ENCODE data around the gene C4B. TPM values are rescaled to one million over a fixed set of nuclear protein-coding genes. Genes with fewer than 3 reads are reported as not detected.

The C4B gene
- total RNA-seq, 3 donors from 2014 or later, result 5.6 to 323 (median 298) TPM

DNA sequence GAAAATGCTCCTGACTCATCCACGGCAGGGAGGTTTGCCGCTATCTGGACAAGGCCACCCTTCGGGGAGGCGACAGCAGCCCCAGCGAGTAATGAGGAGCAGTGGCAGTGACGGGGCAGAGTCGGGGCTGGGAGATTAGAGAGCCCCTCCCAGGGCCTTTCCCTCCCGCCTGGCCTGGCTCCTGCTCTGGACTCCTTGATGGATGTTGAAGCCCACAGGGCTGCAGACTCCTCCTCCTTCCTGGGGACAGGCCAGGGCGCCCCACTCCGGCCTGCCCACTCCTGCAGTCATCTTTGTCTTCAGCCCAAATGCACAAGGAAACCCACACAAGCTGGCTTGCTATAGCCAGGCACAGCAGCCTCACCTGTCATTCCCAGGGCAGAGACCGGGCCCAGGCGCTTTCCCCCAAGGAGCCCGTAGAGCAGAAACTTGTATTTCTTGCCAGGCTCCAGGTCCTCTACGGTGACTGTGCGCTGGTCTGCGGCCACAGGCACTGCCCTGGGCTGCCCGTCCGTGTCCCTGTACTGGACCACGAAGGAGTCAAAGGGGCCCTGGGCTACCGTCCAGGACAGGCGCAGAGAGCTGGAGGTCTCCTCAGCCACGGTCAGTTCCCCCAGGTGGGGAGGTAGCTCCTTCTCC is 31.3 kb downstream of the C4B start:
- TF ChIP-seq POLR2A (IDR thresholded peaks at IDR 0.05) (no peak), POLR2AphosphoS5 (IDR thresholded peaks at IDR 0.05) (no peak)
- TF ChIP-seq, protein P1, sequence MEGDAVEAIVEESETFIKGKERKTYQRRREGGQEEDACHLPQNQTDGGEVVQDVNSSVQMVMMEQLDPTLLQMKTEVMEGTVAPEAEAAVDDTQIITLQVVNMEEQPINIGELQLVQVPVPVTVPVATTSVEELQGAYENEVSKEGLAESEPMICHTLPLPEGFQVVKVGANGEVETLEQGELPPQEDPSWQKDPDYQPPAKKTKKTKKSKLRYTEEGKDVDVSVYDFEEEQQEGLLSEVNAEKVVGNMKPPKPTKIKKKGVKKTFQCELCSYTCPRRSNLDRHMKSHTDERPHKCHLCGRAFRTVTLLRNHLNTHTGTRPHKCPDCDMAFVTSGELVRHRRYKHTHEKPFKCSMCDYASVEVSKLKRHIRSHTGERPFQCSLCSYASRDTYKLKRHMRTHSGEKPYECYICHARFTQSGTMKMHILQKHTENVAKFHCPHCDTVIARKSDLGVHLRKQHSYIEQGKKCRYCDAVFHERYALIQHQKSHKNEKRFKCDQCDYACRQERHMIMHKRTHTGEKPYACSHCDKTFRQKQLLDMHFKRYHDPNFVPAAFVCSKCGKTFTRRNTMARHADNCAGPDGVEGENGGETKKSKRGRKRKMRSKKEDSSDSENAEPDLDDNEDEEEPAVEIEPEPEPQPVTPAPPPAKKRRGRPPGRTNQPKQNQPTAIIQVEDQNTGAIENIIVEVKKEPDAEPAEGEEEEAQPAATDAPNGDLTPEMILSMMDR (IDR thresholded peaks at IDR 0.05), result no peak
- Histone ChIP-seq H3K27ac (peak overlapping the region; percentile 76 to 97), H3K4me3 (peak overlapping the region in 1 of 3 donors; percentile 33), H3K4me1 (peaks cover 0 to 3% of the 10 kb centered on the region in 2 donors), H3K9me3 (no peaks in the 10 kb centered on the region), H3K27me3 (no peaks in the 10 kb centered on the region), H3K36me3 (no peaks in the 10 kb centered on the region)
- DNase-seq (ENCODE audit: low spot score in 2 of 2), result no peak
- intact Hi-C loops (cut with DNase I; ENCODE audit: low total_unique reads), result no loop called here

DNA sequence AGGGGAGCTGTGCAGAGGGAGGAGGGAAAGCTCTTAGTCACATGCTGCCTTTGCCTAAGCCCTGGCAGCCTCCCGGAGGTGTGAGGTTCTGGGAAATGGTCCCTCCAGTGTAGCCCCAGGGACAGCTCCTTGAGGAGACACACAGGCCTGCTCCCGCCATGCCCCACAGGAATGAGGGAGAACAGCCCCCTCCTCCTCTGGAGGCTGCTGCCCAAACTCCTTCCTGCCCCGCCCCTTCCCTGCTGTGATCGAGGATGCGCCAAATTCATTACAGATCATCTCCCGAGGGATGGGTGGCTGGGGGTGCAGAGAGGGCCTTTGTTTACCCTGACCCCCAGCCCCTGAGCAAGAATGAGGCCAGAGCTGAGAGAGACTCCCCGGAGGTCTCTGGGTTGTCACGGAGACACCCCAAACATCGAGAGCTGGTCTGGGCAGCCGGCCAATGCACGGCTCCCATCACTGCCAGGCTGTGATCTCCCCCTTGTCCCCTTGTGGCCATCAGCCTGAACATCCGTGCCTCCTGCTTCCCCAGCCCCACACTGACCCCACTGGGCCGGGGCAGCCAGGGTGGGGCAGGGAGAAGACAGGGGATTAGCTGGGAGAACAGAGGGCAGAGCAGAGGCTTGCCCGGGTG is 32.0 kb downstream of the C4B start:
- peak overlapping the region in 1 of 3 donors; percentile 33 for H3K4me3 ChIP-seq
- H3K36me3 ChIP-seq, result no peaks in the 10 kb centered on the region
- intact Hi-C loops (cut with DNase I; ENCODE audit: low total_unique reads), result no loop called here
- H3K4me1 ChIP-seq, result peaks cover 0 to 3% of the 10 kb centered on the region in 2 donors
- no peaks in the 10 kb centered on the region for H3K9me3 ChIP-seq
- H3K27ac ChIP-seq, result peak overlapping the region; percentile 76 to 97
- H3K27me3 ChIP-seq, result no peaks in the 10 kb centered on the region
- no peak for TF ChIP-seq POLR2A (IDR thresholded peaks at IDR 0.05)
- TF ChIP-seq, protein P1 (IDR thresholded peaks at IDR 0.05), result no peak
- peak in 1 of 3 donors; percentile 8 for TF ChIP-seq POLR2AphosphoS5 (IDR thresholded peaks at IDR 0.05)
- no peak for DNase-seq (ENCODE audit: low spot score in 2 of 2)

DNA sequence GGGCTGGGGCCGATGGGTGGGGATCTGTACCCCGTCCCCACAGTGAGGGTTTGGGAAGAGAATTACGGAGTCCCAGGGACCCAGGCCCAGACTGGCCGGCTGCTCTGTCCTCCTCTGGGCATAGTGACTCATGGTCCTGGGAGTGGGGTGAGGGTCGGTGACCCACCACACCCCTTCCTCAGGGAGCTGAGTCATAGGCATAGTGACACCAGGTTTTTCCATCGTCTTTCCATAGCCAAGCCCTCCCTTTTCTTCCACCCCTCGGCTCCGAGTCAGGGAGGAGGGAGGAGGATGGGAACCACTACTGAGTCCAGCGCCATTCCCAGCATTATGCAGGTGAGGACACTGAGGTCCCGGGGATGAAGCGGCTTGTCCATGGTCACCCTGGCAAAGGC is 32.5 kb downstream of the C4B start:
- no peak for DNase-seq (ENCODE audit: low spot score in 2 of 2)
- Histone ChIP-seq H3K36me3 (no peaks in the 10 kb centered on the region), H3K27me3 (no peaks in the 10 kb centered on the region), H3K4me1 (peaks cover 0 to 3% of the 10 kb centered on the region in 2 donors), H3K9me3 (no peaks in the 10 kb centered on the region), H3K4me3 (peak overlapping the region in 1 of 3 donors; percentile 33), H3K27ac (peak overlapping the region; percentile 76 to 97)
- TF ChIP-seq, protein P1 (IDR thresholded peaks at IDR 0.05), result no peak
- peak in 2 of 3 donors; percentile 28 to 91 for TF ChIP-seq POLR2AphosphoS5 (IDR thresholded peaks at IDR 0.05)
- no peak for TF ChIP-seq POLR2A (IDR thresholded peaks at IDR 0.05)
- intact Hi-C loops (cut with DNase I; ENCODE audit: low total_unique reads), result no loop called here

DNA sequence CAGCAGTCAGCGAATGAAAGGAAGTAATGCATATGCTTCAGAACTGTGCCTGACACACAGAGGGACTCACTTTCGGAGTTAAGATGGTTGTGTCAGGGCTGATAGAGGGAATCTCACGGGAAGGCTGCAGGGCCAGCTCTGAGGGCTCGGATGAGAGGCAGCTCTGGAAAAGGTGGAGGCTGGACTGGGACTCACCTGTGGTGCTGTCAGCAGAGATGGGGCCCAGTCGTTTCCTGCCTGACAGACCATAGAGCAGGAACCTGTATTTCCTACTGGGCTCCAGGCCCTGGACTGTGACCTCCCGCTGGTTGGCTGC is 32.9 kb downstream of the C4B start:
- Histone ChIP-seq H3K27me3 (no peaks in the 10 kb centered on the region), H3K9me3 (no peaks in the 10 kb centered on the region), H3K36me3 (no peaks in the 10 kb centered on the region), H3K4me3 (no peak overlapping the region), H3K4me1 (peaks cover 0 to 3% of the 10 kb centered on the region in 2 donors), H3K27ac (peak overlapping the region; percentile 76 to 97)
- DNase-seq (ENCODE audit: low spot score in 2 of 2), result no peak
- intact Hi-C loops (cut with DNase I; ENCODE audit: low total_unique reads), result no loop called here
- TF ChIP-seq, protein P1 (IDR thresholded peaks at IDR 0.05), result no peak
- TF ChIP-seq POLR2AphosphoS5 (IDR thresholded peaks at IDR 0.05) (no peak), POLR2A (IDR thresholded peaks at IDR 0.05) (no peak)

All from breast epithelium (tissue), 4 donors.